HG03066 (cell line): ENCODE results near the gene ELMO1.

ENCODE experiments used
- ATAC-seq: cut with Tn5 transposase; IDR thresholded peaks from one replicate; pipeline ENCODE4 v1.9.1; 2021; ENCODE audit warnings: low read depth; ENCODE audit not compliant: unreplicated experiment

Gene ELMO1

DNA sequence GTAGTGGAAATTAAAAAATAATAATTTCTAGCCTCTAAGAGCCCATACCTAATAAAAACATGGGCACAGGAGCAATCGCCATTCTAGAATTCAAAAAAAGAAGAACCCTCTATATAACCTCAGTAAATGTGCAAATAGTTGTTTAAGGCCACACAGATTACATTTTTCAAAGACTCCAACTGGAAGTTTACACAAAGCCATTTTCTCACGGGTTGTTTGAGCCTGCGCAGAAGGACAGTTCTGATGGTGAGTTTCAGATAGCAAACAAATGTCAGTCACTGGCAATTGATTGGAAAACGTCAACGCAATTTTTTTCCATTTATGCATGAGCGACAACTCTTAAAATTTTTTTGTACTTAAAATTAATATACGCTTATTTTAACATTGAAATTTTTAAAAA is 23.0 kb upstream of the ELMO1 start:
- ATAC-seq = no peak

DNA sequence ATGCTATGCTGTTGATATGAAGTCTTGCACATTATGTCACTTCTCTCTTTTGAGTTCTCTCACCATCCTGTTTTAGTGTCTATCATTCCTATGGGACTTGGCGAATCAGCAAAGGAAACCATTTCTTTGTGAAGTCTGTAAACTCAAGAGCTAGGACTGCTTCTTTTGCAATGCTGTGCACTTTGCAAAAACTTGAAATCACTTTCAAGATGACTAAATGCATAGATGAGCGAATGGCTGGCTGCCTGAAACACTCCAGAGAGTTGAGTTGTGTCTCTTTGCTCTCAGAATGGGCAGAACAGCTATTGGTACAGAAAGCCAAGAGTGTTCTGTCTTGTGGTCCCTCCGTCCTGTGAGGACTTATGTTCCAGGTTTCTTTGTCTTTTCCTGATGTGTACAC is 18.3 kb upstream of the ELMO1 start:
- no peak for ATAC-seq

- no peak for ATAC-seq
Measured at GRCh38 chr7:37462138-37462537, 13.5 kb upstream of the ELMO1 start.

- no peak for ATAC-seq
Measured at GRCh38 chr7:37455081-37455480, 6.4 kb upstream of the ELMO1 start.

- no peak for ATAC-seq
Measured at GRCh38 chr7:37452346-37452745, 3.7 kb upstream of the ELMO1 start.

DNA sequence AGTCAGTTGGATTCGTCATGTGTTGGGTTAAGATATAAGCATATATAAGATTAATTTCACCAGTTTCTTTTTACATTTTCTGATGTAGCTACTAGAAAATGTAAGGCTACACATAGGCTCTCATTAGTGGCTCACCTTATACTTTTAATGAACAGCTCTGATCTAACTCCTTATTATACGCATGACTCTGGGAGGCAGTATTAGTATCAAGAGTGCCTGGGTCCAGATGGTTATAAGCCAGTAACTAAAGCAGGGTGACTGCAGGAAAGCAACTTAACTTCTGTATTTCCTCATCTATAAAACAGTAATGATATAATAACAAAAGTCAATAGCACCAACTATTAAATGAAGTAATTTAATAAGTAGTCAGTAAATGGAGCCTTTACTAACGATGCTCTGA is 1.4 kb upstream of the ELMO1 start:
- no peak for ATAC-seq

- ATAC-seq = no peak
Measured at GRCh38 chr7:37449621-37450020, 957 bp upstream of the ELMO1 start.

- peak; percentile 23 for ATAC-seq
Measured at GRCh38 chr7:37448011-37448635, 541 bp downstream of the ELMO1 start.

DNA sequence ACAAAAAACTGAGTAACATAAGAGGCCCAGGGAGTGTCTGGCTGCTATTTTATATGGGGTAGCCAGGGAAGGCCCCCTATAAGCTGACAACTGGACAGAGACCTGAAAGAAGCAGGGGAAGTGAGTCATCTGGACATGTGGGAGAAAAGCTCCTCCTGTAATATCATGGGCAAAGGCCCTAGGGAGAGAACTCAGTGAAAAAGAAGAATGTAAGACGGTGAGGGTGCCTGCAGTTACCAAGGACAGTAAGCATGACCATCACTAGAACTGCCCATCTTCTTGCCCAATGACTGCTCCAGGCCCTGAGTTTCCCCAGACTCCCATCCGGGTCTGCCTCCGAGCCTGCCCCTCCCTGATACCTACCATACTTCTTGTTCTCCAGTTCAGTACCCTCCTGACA is 2.3 kb downstream of the ELMO1 start:
- no peak for ATAC-seq

- ATAC-seq = no peak
Measured at GRCh38 chr7:37445790-37446189, 2.9 kb downstream of the ELMO1 start.

GRCh38 chr7:37445064-37445723 is 3.5 kb downstream of the ELMO1 start:
- ATAC-seq = no peak

GRCh38 chr7:37443627-37444026 is 5.0 kb downstream of the ELMO1 start:
- ATAC-seq = no peak

- ATAC-seq = no peak
Measured at GRCh38 chr7:37442268-37442667, 6.4 kb downstream of the ELMO1 start.

DNA sequence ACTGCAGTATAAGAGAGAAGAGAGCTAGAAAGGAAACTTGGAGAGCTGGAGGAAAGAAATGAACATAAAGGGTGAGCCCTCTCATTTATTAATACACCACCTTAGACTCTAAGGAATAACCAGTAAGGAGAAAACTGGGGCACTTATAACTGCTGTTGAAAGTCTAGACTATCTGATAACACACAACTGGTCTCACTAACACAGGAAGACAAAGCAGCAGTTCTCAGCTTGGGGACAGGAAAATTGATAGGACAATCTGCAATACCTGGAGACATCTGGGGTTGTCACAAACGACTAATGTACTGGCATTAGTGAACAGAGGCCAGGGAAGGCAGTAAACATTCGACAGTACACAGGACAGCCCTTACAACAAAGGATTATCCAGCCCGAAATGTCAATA is 6.8 kb downstream of the ELMO1 start:
- ATAC-seq = no peak

DNA sequence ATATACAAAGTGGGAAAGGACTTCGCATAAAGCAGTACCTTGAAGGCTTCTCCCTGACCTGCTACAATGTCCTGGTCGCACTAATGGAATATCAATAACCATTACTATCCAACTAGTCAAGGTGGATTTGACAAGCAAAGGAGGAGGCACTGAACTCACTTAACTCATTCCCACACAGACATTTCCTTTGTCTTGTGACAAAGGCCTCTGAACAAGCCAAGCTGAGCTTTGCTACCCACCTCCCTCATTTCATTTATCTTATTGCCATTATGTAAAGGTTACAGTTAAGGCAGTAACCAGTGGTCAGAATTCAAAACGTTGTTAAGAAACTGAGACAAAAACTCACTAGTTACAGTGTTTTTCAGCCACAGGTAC is 7.3 kb downstream of the ELMO1 start:
- ATAC-seq = no peak

DNA sequence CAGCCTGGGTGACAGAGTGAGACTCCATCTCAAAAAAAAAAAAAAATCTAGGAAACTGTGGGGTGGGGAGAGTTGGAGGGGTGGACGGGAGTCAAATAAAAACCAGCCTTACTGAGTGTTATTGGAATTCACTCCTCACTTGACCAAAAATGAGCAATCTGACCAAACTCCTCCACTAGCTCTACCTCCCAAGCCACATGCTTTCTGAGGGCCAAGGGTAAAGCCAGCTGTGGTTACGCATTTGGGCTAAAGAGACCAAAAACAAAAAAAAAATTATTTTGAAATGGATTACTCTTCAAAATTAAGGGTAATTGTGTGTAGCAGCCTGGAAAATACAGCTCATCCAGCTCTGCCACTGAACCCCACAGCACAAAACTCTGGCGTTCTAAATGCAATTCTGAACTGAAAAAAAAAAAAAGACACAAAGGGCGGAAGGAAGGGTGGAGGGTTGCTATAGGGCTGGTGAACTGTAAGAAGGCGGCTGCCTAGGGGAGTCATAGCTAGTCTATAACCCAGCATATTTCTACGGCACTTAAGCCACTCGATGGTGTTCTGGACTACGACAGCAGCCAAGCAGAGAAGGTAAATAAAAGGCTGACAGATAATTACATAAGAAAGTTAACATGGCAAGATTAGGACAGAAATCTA is 7.8 kb downstream of the ELMO1 start:
- no peak for ATAC-seq

- no peak for ATAC-seq
Measured at GRCh38 chr7:37439653-37440026, 9.0 kb downstream of the ELMO1 start.

DNA sequence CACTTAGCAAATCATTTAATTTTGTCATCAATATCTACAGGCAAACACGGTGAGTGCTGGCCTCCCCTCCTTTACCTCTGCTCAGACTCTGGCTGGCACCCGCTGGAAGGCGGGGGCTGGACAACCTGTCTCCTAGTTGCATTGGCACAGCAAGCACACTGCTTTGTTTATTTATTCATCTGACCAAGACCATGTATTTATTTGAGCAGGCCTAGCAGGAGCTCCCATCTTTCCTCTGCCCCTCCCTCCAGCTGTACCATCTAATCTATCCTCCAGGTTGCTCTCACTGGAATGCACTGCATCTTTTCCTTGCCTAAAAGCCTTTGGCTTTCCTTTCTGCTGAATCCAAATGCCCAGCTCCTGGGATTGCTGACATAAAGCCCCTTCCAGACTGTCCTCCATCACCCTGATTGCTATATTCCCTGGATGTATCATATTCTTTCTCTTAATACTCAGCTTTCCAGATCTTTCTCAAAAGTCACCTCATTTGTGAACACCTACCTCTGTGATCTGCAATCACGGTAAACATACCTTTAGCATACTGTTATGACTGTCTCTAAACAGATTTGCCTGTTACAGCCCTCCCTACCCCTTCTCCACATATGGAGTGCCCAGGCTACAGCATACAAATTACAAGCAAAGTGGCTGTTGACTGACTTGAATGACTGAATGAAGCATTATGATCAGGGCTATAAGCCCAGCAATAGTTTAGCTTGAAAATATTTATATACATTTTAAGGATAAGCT is 9.6 kb downstream of the ELMO1 start:
- no peak for ATAC-seq

- ATAC-seq = no peak
Measured at GRCh38 chr7:37435156-37435855, 13.4 kb downstream of the ELMO1 start.

GRCh38 chr7:37434529-37434928 is 14.1 kb downstream of the ELMO1 start:
- ATAC-seq = no peak

GRCh38 chr7:37433166-37433565 is 15.5 kb downstream of the ELMO1 start:
- ATAC-seq = no peak
